SK-N-SH (cell line): Measurements from ENCODE around the gene TBX15. TPM values are rescaled to one million over a fixed set of nuclear protein-coding genes. Genes with fewer than 3 reads are reported as not detected.

Source experiments
- CTCF ChIA-PET: fragments of 300-600, 350-600 bp; formaldehyde crosslinking; extraction: SDS; loops from one replicate; lab custom pipeline; 2021; lab: Yijun Ruan, JAX
- POLR2A ChIA-PET: fragments of 350-600 bp; sonication (Branson Sonifier 250); formaldehyde crosslinking; extraction: SDS; loops from one replicate; lab custom pipeline; 2020; ENCODE audit warnings: antibody characterized with exemption, inconsistent platforms; lab: Yijun Ruan, JAX
- DNase-seq: peaks from one replicate; pipeline ENCODE4 v3.0.0; 2012
- H2AFZ ChIP-seq: fragments of 200-600 bp; sonication (generic); 2 replicates; pipeline ENCODE4 v1.8.1; 2016; ENCODE audit warnings: antibody characterized with exemption, mild to moderate bottlenecking, low read depth
- H3F3A ChIP-seq: fragments of 200-600 bp; sonication (generic); replicated peaks from 2 replicates; pipeline ENCODE3; 2016; ENCODE audit warnings: antibody characterized with exemption, mild to moderate bottlenecking; ENCODE audit not compliant: insufficient read depth
- H3K27ac ChIP-seq, 2 experiments: fragments of 200-500 bp in 1 of 2; fragments of 200-600 bp in 1 of 2; sonication (Bioruptor generic) in 1 of 2; sonication (generic), shearing (Covaris generic) in 1 of 2; 2 replicates each; pipeline versions ENCODE4 v1.5.1 to v1.6.1; 2014 to 2016; ENCODE audit warnings: low read depth in 2 of 2, inconsistent platforms in 1 of 2, low read length in 1 of 2, mild to moderate bottlenecking in 1 of 2, mixed read lengths in 1 of 2
- H3K27me3 ChIP-seq: fragments of 200-600 bp; sonication (generic), shearing (Covaris generic); 2 replicates; pipeline ENCODE4 v1.6.1; 2016; ENCODE audit warnings: mixed run types; ENCODE audit not compliant: insufficient read depth
- H3K36me3 ChIP-seq, 2 experiments: fragments of 200-500 bp in 1 of 2; fragments of 200-600 bp in 1 of 2; sonication (Bioruptor generic) in 1 of 2; sonication (generic) in 1 of 2; replicated peaks in 1 of 2; 2 replicates each; pipeline versions ENCODE3 to v1.5.1; 2014 to 2016; ENCODE audit warnings: low read length in 1 of 2, mild to moderate bottlenecking in 1 of 2; ENCODE audit not compliant: insufficient read depth in 2 of 2, control insufficient read depth in 1 of 2
- H3K4me1 ChIP-seq, 2 experiments: fragments of 200-500 bp in 1 of 2; fragments of 200-600 bp in 1 of 2; sonication (Bioruptor generic) in 1 of 2; sonication (generic), shearing (Covaris generic) in 1 of 2; 2 replicates each; pipeline versions ENCODE4 v1.5.1 to v1.6.1; 2014 to 2016; ENCODE audit warnings: low read depth in 1 of 2, low read length in 1 of 2, mixed run types in 1 of 2; ENCODE audit not compliant: insufficient read depth in 2 of 2, control insufficient read depth in 1 of 2
- H3K4me2 ChIP-seq: fragments of 200-600 bp; sonication (generic), shearing (Covaris generic); 2 replicates; pipeline ENCODE4 v1.6.1; 2017; ENCODE audit warnings: mixed run types
- H3K4me3 ChIP-seq, 2 experiments: fragments of 200-500 bp in 1 of 2; fragments of 200-600 bp in 1 of 2; sonication (Bioruptor generic) in 1 of 2; sonication (generic), shearing (Covaris generic) in 1 of 2; 2 replicates each; pipeline versions ENCODE4 v1.5.1 to v1.8.1; 2014 to 2016; ENCODE audit warnings: low read depth in 2 of 2, inconsistent platforms in 1 of 2, low read length in 1 of 2, mild to moderate bottlenecking in 1 of 2, mixed read lengths in 1 of 2, moderate library complexity in 1 of 2
- H3K79me2 ChIP-seq: fragments of 200-600 bp; sonication (generic); 2 replicates; pipeline ENCODE4 v1.8.1; 2017; ENCODE audit warnings: mild to moderate bottlenecking; ENCODE audit not compliant: insufficient read depth
- H3K9ac ChIP-seq: fragments of 200-600 bp; sonication (generic); 2 replicates; pipeline ENCODE4 v1.6.1; 2017; ENCODE audit warnings: mixed run types
- H3K9me2 ChIP-seq: fragments of 200-600 bp; sonication (generic); 2 replicates; pipeline ENCODE4 v1.6.1; 2017; ENCODE audit warnings: mixed run types
- H3K9me3 ChIP-seq: fragments of 200-600 bp; sonication (generic); 2 replicates; pipeline ENCODE4 v1.6.1; 2017; ENCODE audit warnings: mixed run types, mild to moderate bottlenecking, moderate library complexity
- H4K20me1 ChIP-seq: fragments of 200-600 bp; sonication (generic); 2 replicates; pipeline ENCODE4 v1.6.1; 2017; ENCODE audit warnings: mild to moderate bottlenecking, mixed run types; ENCODE audit not compliant: insufficient read depth
- CTCF ChIP-seq: fragments of 200-600 bp; sonication (generic); IDR thresholded peaks from 2 replicates; pipeline ENCODE4 v1.6.1; 2017; ENCODE audit warnings: antibody characterized with exemption, mild to moderate bottlenecking, moderate library complexity
- ELF1 ChIP-seq: IDR thresholded peaks from 2 replicates; pipeline ENCODE4 v1.4.0; 2012
- EZH2phosphoT487 ChIP-seq: fragments of 200-600 bp; sonication (generic); IDR thresholded peaks from 2 replicates; pipeline ENCODE4 v1.6.1; 2017; ENCODE audit warnings: low read depth, mixed run types, mild to moderate bottlenecking, antibody characterized with exemption, moderate library complexity, borderline replicate concordance
- FOXJ3 ChIP-seq: sonication (generic); formaldehyde crosslinking; IDR thresholded peaks from 2 replicates; pipeline ENCODE4 v1.5.1; 2020; ENCODE audit warnings: mild to moderate bottlenecking, missing genetic modification reagents
- FOXM1 ChIP-seq: IDR thresholded peaks from 2 replicates; pipeline ENCODE4 v1.4.0; 2012; ENCODE audit warnings: low read depth, mild to moderate bottlenecking
- NRF1 ChIP-seq: IDR thresholded peaks from 2 replicates; pipeline ENCODE4 v1.6.1; 2012; ENCODE audit warnings: low read depth, mild to moderate bottlenecking, low read length
- RCOR1 ChIP-seq: fragments of 150-350 bp; IDR thresholded peaks from 2 replicates; pipeline ENCODE4 v1.6.1; 2017; ENCODE audit warnings: antibody characterized with exemption, low read length
- SIN3A ChIP-seq: IDR thresholded peaks from 2 replicates; pipeline ENCODE4 v1.6.1; 2012; ENCODE audit warnings: low read depth, mild to moderate bottlenecking, low read length, moderate library complexity, borderline replicate concordance
- TAF1 ChIP-seq: IDR thresholded peaks from 2 replicates; pipeline ENCODE4 v1.6.1; 2012; ENCODE audit warnings: low read depth, mild to moderate bottlenecking, low read length, moderate library complexity, borderline replicate concordance
- USF2 ChIP-seq: fragments of 150-350 bp; IDR thresholded peaks from 2 replicates; pipeline ENCODE4 v1.6.1; 2017; ENCODE audit warnings: antibody characterized with exemption, low read length, low read depth, borderline replicate concordance
- WGBS: methylation state at CpG from one replicate; pipeline ENCODE4 v1.1.6; 2017; ENCODE audit warnings: low lambda C conversion rate; 5-methylcytosine and 5-hydroxymethylcytosine counted together
- polyA plus RNA-seq, 3 experiments: library from polyadenylated mRNA; depleted of rRNA; stranded (reverse); fragments of >200 nt; gene quantifications; 2 replicates each; pipeline ENCODE4 v1.2.3, GENCODE V29; 2012

The TBX15 gene
- polyA plus RNA-seq, 1 of the 3 experiments (the other 2 are of a cell fraction): 0.02 TPM

GRCh38 chr1:119001181-119002027 lies 13.3 kb upstream of the TBX15 start:
- no peak overlapping the region for H2AFZ ChIP-seq
- 11% methylated on average over 14 of the region's 49 CpGs for WGBS
- H3K36me3 ChIP-seq: no peaks in the 10 kb centered on the region
- no peaks in the 10 kb centered on the region for H3K79me2 ChIP-seq
- no peaks in the 10 kb centered on the region for H4K20me1 ChIP-seq
- no peaks in the 10 kb centered on the region for H3K4me1 ChIP-seq
- no peak overlapping the region for H3K9ac ChIP-seq
- ChIA-PET POLR2A (no interaction called here), CTCF (interaction anchor here (1.6 kb wide), 1 partner anchor 70 kb away, joined by 4 read pairs; no protein-coding TSS in a partner anchor)
- no peaks in the 10 kb centered on the region for H3K9me3 ChIP-seq
- no peak overlapping the region for H3K4me2 ChIP-seq
- H3K9me2 ChIP-seq: no peaks in the 10 kb centered on the region
- H3F3A ChIP-seq: no peaks in the 10 kb centered on the region
- H3K27ac ChIP-seq: no peak overlapping the region
- H3K4me3 ChIP-seq: no peak overlapping the region
- DNase-seq: no peak
- TF ChIP-seq FOXJ3 (CRISPR knock-in tag): no peak
- no peak for TF ChIP-seq TAF1
- TF ChIP-seq RCOR1: no peak
- TF ChIP-seq USF2: no peak
- no peak for TF ChIP-seq NRF1
- no peak for TF ChIP-seq CTCF
- TF ChIP-seq ELF1: no peak
- no peak for TF ChIP-seq FOXM1
- peaks cover 89% of the 10 kb centered on the region for H3K27me3 ChIP-seq

- Histone ChIP-seq H3K9me2 (no peaks in the 10 kb centered on the region), H3K27ac (no peak overlapping the region), H3K9ac (no peak overlapping the region), H3K79me2 (no peaks in the 10 kb centered on the region), H3K36me3 (no peaks in the 10 kb centered on the region), H3K4me2 (no peak overlapping the region), H3K4me3 (no peak overlapping the region), H3K4me1 (no peaks in the 10 kb centered on the region), H2AFZ (no peak overlapping the region), H3K9me3 (no peaks in the 10 kb centered on the region), H4K20me1 (no peaks in the 10 kb centered on the region), H3K27me3 (peaks cover 86% of the 10 kb centered on the region), H3F3A (no peaks in the 10 kb centered on the region)
- WGBS: 25% methylated on average over 25 of the region's 44 CpGs
- TF ChIP-seq EZH2phosphoT487: 0 out of 2 replicates have a peak, but pooled peaks have one; percentile 35
- TF ChIP-seq SIN3A: no peak
- POLR2A ChIA-PET: interaction anchor here (0.6 kb wide), 1 partner anchor 1678 kb away, joined by 3 read pairs; no protein-coding TSS in a partner anchor
- DNase-seq: no peak
- CTCF ChIA-PET: interaction anchor here (0.7 to 1.2 kb wide), 2 partner anchors 8 to 16 kb away, joined by 3 to 10 read pairs; no protein-coding TSS in a partner anchor
Measured at GRCh38 chr1:119000371-119001180, 12.4 kb upstream of the TBX15 start.
